GM23248 (cell line): ENCODE data around the gene PGAM4. TPM values are rescaled to one million over a fixed set of nuclear protein-coding genes. Genes with fewer than 3 reads are reported as not detected.

Experiments used
- DNase-seq: peaks from one replicate; pipeline ENCODE4 v3.0.0-alpha.2; 2015
- H2AFZ ChIP-seq: fragments of 200-600 bp; sonication (generic); 2 replicates; pipeline ENCODE4 v1.6.1; 2016; ENCODE audit warnings: antibody characterized with exemption
- H3F3A ChIP-seq: fragments of 200-600 bp; sonication (generic); 2 replicates; pipeline ENCODE4 v1.6.1; 2016; ENCODE audit warnings: mild to moderate bottlenecking, antibody characterized with exemption, mixed run types; ENCODE audit not compliant: insufficient read depth
- H3K27ac ChIP-seq: fragments of 200-600 bp; sonication (generic); 2 replicates; pipeline ENCODE4 v1.5.1; 2016; ENCODE audit warnings: mild to moderate bottlenecking
- H3K27me3 ChIP-seq: fragments of 200-600 bp; sonication (generic); replicated peaks from 2 replicates; pipeline ENCODE4 v1.6.1; 2016; ENCODE audit warnings: mild to moderate bottlenecking; ENCODE audit not compliant: insufficient read depth
- H3K36me3 ChIP-seq: fragments of 200-600 bp; sonication (generic); 2 replicates; pipeline ENCODE4 v1.6.1; 2016; ENCODE audit warnings: low read depth, mild to moderate bottlenecking
- H3K4me1 ChIP-seq: fragments of 200-600 bp; sonication (generic); 2 replicates; pipeline ENCODE4 v1.6.1; 2016; ENCODE audit warnings: mild to moderate bottlenecking; ENCODE audit not compliant: insufficient read depth
- H3K4me2 ChIP-seq: fragments of 200-600 bp; sonication (generic); one replicate; pipeline ENCODE4 v1.6.1; 2016; ENCODE audit warnings: mild to moderate bottlenecking; ENCODE audit not compliant: unreplicated experiment
- H3K4me3 ChIP-seq: fragments of 200-600 bp; sonication (generic); 2 replicates; pipeline ENCODE4 v1.5.1; 2016; ENCODE audit warnings: mild to moderate bottlenecking
- H3K79me2 ChIP-seq: fragments of 200-600 bp; sonication (generic); 2 replicates; pipeline ENCODE4 v1.6.1; 2016; ENCODE audit warnings: mild to moderate bottlenecking; ENCODE audit not compliant: insufficient read depth
- H3K9ac ChIP-seq: fragments of 200-600 bp; sonication (generic); 2 replicates; pipeline ENCODE4 v1.6.1; 2016; ENCODE audit warnings: mild to moderate bottlenecking
- H3K9me2 ChIP-seq: fragments of 200-600 bp; sonication (generic); 2 replicates; pipeline ENCODE4 v1.6.1; 2016; ENCODE audit warnings: mixed run types, mild to moderate bottlenecking, moderate library complexity; ENCODE audit not compliant: insufficient read depth
- H3K9me3 ChIP-seq: fragments of 200-600 bp; sonication (generic); one replicate; pipeline ENCODE4 v1.6.1; 2017; ENCODE audit warnings: low read depth
- H4K20me1 ChIP-seq: fragments of 200-600 bp; sonication (generic); 2 replicates; pipeline ENCODE4 v1.6.0; 2016; ENCODE audit not compliant: insufficient read depth
- EZH2 ChIP-seq: fragments of 200-600 bp; sonication (generic); IDR thresholded peaks from 2 replicates; pipeline ENCODE4 v1.6.1; 2018; ENCODE audit warnings: antibody characterized with exemption, mild to moderate bottlenecking; ENCODE audit not compliant: insufficient read depth, poor library complexity, severe bottlenecking
- EZH2phosphoT487 ChIP-seq: fragments of 200-600 bp; sonication (generic); IDR thresholded peaks from 2 replicates; pipeline ENCODE4 v1.6.1; 2018; ENCODE audit warnings: antibody characterized with exemption, moderate library complexity, mild to moderate bottlenecking, low read depth; ENCODE audit not compliant: insufficient read depth
- WGBS, 2 experiments: methylation state at CpG; one replicate each; pipeline ENCODE4 v1.1.6; 2015 to 2017; ENCODE audit warnings: low lambda C conversion rate in 2 of 2, low coverage in 1 of 2; ENCODE audit errors: missing lambda C conversion rate in 2 of 2; 5-methylcytosine and 5-hydroxymethylcytosine counted together
- in situ Hi-C: fragments of 300-500 bp; cut with MboI; formaldehyde crosslinking; loops from 2 replicates; pipeline ENCODE4 v1.15.0; 2020
- polyA plus RNA-seq: library from polyadenylated mRNA; unstranded; fragments of >200 nt; fragmentation: Nextera tagmentation; extraction: Ambion mirVana; gene quantifications from 2 replicates; pipeline ENCODE4 v1.2.1, GENCODE V29; 2016
- total RNA-seq: library from RNA; depleted of rRNA; stranded (reverse); fragments of >200 nt; shearing (Covaris generic); gene quantifications from 2 replicates; pipeline ENCODE4 v1.2.3, GENCODE V29; 2014

PGAM4 gene
- total and polyA plus RNA-seq, 2 experiments from 2014 or later, result not detected

- Histone ChIP-seq H4K20me1 (no peaks in the 10 kb centered on the region), H3K36me3 (no peaks in the 10 kb centered on the region), H3K27ac (no peak overlapping the region), H2AFZ (no peak overlapping the region), H3K4me3 (no peak overlapping the region), H3K9ac (no peak overlapping the region), H3F3A (no peaks in the 10 kb centered on the region), H3K27me3 (no peaks in the 10 kb centered on the region), H3K79me2 (no peaks in the 10 kb centered on the region), H3K4me2 (no peak overlapping the region), H3K4me1 (no peaks in the 10 kb centered on the region), H3K9me3 (no peaks in the 10 kb centered on the region), H3K9me2 (no peaks in the 10 kb centered on the region)
- in situ Hi-C loops, result no loop called here
- DNase-seq, result no peak
- no peak for TF ChIP-seq EZH2phosphoT487
- TF ChIP-seq EZH2, result no peak
- WGBS, 2 experiments, result 95 to 96% methylated on average over 2 of the region's 2 CpGs
These were observed 8.4 kb downstream of the PGAM4 start for GRCh38 chrX:77961063-77961462.

- Histone ChIP-seq H3K27ac (no peak overlapping the region), H3F3A (no peaks in the 10 kb centered on the region)
- WGBS, 2 experiments, result 6 to 8% methylated on average over 1 of the region's 1 CpG
These were observed 8.9 kb downstream of the PGAM4 start for GRCh38 chrX:77960567-77960966.

GRCh38 chrX:77953708-77954107 lies 15.7 kb downstream of the PGAM4 start:
- H3K36me3 ChIP-seq, result no peaks in the 10 kb centered on the region
- no peaks in the 10 kb centered on the region for H3K9me2 ChIP-seq
- H3K9me3 ChIP-seq, result no peaks in the 10 kb centered on the region
- DNase-seq, result peak; percentile 32
- no peaks in the 10 kb centered on the region for H3F3A ChIP-seq
- peaks cover 4% of the 10 kb centered on the region; the same call in 1 of the 2 replicates for H4K20me1 ChIP-seq
- no peaks in the 10 kb centered on the region for H3K27me3 ChIP-seq
- H3K4me1 ChIP-seq, result no peaks in the 10 kb centered on the region
- H3K4me2 ChIP-seq, result no peak overlapping the region
- H3K79me2 ChIP-seq, result no peaks in the 10 kb centered on the region
- WGBS, 2 experiments, result 34 to 58% methylated on average over 1 of the region's 1 CpG
- H3K27ac ChIP-seq, result no peak overlapping the region
- no peak for TF ChIP-seq EZH2phosphoT487
- no peak for TF ChIP-seq EZH2
- no peak overlapping the region for H3K4me3 ChIP-seq
- in situ Hi-C loops, result no loop called here
- no peak overlapping the region for H2AFZ ChIP-seq
- H3K9ac ChIP-seq, result no peak overlapping the region

More at GRCh38 chrX:77960567-77960966, 8.9 kb downstream of the PGAM4 start:
- no peaks in the 10 kb centered on the region for H3K4me1 ChIP-seq
- H3K9ac ChIP-seq, result no peak overlapping the region
- H3K27me3 ChIP-seq, result no peaks in the 10 kb centered on the region
- H3K9me3 ChIP-seq, result no peaks in the 10 kb centered on the region
- TF ChIP-seq EZH2phosphoT487 (no peak), EZH2 (no peak)
- H3K4me3 ChIP-seq, result no peak overlapping the region
- no peak overlapping the region for H3K4me2 ChIP-seq
- in situ Hi-C loops, result no loop called here
- H3K79me2 ChIP-seq, result no peaks in the 10 kb centered on the region
- H3K9me2 ChIP-seq, result no peaks in the 10 kb centered on the region
- H2AFZ ChIP-seq, result no peak overlapping the region
- no peaks in the 10 kb centered on the region for H3K36me3 ChIP-seq
- no peak for DNase-seq
- no peaks in the 10 kb centered on the region for H4K20me1 ChIP-seq

- no peak overlapping the region for H3K4me3 ChIP-seq
- no peak overlapping the region for H3K9ac ChIP-seq
- in situ Hi-C loops, result no loop called here
- no peaks in the 10 kb centered on the region for H3K9me2 ChIP-seq
- H4K20me1 ChIP-seq, result peaks cover 4% of the 10 kb centered on the region; the same call in 1 of the 2 replicates
- H3K9me3 ChIP-seq, result no peaks in the 10 kb centered on the region
- no peak for DNase-seq
- no peak overlapping the region for H3K4me2 ChIP-seq
- no peaks in the 10 kb centered on the region for H3F3A ChIP-seq
- H3K79me2 ChIP-seq, result no peaks in the 10 kb centered on the region
- H2AFZ ChIP-seq, result no peak overlapping the region
- no peaks in the 10 kb centered on the region for H3K4me1 ChIP-seq
- TF ChIP-seq EZH2phosphoT487, result no peak
- TF ChIP-seq EZH2, result no peak
- no peaks in the 10 kb centered on the region for H3K36me3 ChIP-seq
- WGBS, 2 experiments, result 14 to 17% methylated on average over 1 of the region's 1 CpG
- H3K27me3 ChIP-seq, result no peaks in the 10 kb centered on the region
- H3K27ac ChIP-seq, result no peak overlapping the region
These were observed 16.1 kb downstream of the PGAM4 start for GRCh38 chrX:77953302-77953701.

- H4K20me1 ChIP-seq, result peaks cover 4% of the 10 kb centered on the region; the same call in 1 of the 2 replicates
- H3K4me2 ChIP-seq, result no peak overlapping the region
- no peak for TF ChIP-seq EZH2
- no peak for TF ChIP-seq EZH2phosphoT487
- no peaks in the 10 kb centered on the region for H3K9me2 ChIP-seq
- H3K4me1 ChIP-seq, result no peaks in the 10 kb centered on the region
- no peak overlapping the region for H3K4me3 ChIP-seq
- no peaks in the 10 kb centered on the region for H3K36me3 ChIP-seq
- 20 to 43% methylated on average over 1 of the region's 1 CpG for WGBS, 2 experiments
- H3K27ac ChIP-seq, result no peak overlapping the region
- DNase-seq, result peak; percentile 2
- H3F3A ChIP-seq, result no peaks in the 10 kb centered on the region
- no peaks in the 10 kb centered on the region for H3K9me3 ChIP-seq
- no peak overlapping the region for H3K9ac ChIP-seq
- H2AFZ ChIP-seq, result no peak overlapping the region
- in situ Hi-C loops, result no loop called here
- H3K27me3 ChIP-seq, result no peaks in the 10 kb centered on the region
- no peaks in the 10 kb centered on the region for H3K79me2 ChIP-seq
These were observed 17.3 kb downstream of the PGAM4 start for GRCh38 chrX:77952173-77952572.
